Activated CD4-positive, alpha-beta T cell treated with anti-CD3 and anti-CD28 coated beads for 1 hour (primary cell): Measurements from ENCODE around the gene CTIF.
A peak's percentile ranks its signal among the peaks of the same experiment; 100 is the strongest.

ENCODE experiments used
- DNase-seq: peaks from one replicate; pipeline ENCODE4 v3.0.0-alpha.2; 2020

Gene CTIF

GRCh38 chr18:48669991-48670750, 131.3 kb downstream of the CTIF start:
- DNase-seq, result no peak

- DNase-seq, result no peak
Measured at GRCh38 chr18:48670751-48671560, 132.1 kb downstream of the CTIF start.

- DNase-seq, result no peak
Measured at GRCh38 chr18:48671561-48671945, 132.7 kb downstream of the CTIF start.

DNA sequence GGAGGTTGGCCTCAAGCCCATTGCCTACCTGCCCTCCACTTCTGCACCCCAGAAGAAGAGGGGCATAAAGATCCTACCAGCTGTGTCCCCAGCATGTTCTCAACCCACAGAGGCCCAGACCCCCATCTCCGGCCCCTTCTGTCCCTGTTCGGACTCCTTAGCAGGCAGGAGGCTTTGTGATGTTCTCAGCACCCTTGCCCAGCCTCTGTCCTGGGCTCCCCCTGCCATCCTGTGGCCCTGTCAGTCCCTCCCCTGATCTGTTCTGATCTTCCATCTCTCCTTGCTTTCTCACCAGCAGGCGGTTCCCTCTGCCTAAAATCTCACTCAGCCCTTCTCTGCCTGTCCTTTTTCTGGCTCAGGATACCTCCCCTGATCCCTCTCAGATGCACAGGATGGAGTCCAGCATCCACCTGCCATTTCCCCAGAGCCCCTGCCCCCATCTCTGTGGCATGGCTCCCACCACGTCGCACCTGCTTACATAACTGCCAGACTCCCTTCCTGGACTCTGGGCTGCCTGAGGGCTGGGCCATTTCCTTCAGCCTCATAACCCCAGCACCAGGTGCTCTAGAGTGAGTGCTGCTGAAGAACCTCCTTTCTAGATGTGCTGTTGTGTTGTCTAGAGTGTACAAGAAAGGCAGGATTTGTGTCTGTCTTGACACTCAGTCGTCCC, 134.0 kb downstream of the CTIF start:
- no peak for DNase-seq

DNA sequence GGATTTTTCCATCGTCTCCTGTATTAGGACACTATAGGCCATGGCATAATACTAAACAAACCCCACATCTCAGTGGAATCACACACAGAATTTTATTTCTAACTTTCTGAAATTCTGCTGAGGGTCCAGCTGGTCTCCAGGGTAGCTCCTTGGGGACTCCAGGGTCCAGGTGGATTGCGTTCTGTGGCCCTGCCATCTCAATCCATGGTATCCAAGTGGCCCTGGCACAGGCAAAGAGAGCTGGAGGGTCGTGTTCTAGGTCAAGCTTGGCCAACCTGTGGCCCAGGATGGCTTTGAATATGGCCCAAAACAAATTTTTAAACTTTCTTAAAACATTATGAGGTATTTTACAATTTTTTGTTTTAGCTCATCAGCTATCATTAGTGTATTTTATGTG, 134.6 kb downstream of the CTIF start:
- no peak for DNase-seq

DNA sequence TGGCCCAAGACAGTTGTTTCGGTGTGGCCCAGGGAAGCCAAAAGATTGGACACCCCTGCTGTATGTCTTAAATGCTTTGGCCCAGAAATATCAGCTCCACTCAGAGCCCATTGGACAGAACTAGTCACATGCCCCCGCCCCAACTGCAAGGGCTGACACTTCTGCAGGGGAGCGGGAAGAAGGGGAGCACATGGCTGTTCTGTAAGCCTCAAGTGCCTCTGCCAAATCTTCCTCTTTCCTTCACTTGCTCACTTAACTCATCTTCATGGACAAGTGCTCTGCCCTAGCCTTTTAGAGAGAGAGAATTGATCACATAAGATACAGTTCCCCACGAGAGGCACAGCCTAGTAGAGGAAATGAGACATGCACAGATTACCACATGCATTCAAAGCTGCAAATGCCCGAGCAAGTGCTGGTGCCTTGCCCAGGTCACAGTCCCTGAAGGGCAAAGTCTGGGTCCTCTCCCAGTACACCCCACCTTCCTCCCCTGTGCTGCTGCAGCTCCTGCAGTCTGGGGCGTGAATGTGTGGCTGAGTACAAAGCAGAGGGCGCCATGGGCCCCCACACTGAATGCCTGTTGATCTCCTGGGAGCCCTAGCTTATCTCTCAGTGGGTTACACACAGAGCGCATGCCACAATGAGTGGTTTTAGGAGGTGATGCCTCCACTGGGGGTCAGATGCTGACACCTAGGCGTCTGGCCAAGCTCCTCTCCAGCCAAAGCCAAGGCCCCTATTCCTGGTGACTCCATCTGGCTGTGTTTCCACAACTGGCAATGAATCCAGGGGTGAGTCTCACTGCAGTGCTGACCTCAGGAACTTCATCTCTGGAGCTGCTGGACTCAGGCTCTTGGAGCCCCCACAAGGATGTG, 135.3 kb downstream of the CTIF start:
- DNase-seq, result no peak

GRCh38 chr18:48674758-48675351, 136.0 kb downstream of the CTIF start:
- no peak for DNase-seq

DNA sequence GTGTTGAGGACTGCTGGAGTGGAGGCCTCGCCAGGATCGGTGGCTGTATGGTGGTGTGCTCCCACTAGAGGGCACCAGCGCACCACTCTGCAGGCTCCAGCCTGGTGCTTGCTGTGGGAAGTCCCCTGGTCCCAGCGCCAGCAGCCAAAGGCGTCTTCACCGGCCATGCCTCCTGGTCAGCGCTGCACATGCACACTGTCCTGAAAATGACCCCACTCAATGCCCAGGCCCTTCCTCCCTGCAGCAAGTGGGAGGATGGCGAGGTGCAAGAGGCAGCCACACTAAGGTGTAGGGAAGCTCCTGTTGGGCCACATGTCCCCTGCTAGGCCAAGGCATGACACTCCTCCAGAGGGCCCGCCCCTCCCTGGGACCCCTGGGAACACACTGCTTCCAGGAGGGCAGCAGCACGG, 136.5 kb downstream of the CTIF start:
- peak; percentile 74 for DNase-seq

GRCh38 chr18:48675912-48676311, 137.1 kb downstream of the CTIF start:
- no peak for DNase-seq

- DNase-seq, result no peak
Measured at GRCh38 chr18:48676346-48676745, 137.5 kb downstream of the CTIF start.

- peak; percentile 35 for DNase-seq
Measured at GRCh38 chr18:48676756-48677368, 138.0 kb downstream of the CTIF start.

- DNase-seq, result no peak
Measured at GRCh38 chr18:48678237-48679115, 139.6 kb downstream of the CTIF start.

DNA sequence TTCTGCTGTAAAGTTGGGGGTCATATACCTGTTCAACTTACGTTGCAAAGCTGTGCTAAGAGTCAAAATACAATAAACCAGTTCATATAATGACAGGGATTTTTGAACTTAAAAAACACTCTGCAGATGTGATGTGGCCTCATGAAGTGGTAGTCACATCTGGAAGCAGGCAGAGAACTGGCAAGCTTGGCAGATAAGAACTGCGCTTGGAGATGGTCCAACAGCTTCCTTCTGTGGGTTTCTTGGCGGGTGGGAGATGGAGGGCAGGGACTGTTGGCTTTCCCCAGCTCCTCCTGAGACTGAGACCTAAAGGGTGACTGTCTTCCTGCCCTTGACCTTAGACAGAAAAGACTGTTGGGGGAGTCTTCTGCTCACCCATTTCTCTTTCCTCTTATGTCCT, 140.4 kb downstream of the CTIF start:
- no peak for DNase-seq

- DNase-seq, result no peak
Measured at GRCh38 chr18:48680339-48681250, 141.8 kb downstream of the CTIF start.

DNA sequence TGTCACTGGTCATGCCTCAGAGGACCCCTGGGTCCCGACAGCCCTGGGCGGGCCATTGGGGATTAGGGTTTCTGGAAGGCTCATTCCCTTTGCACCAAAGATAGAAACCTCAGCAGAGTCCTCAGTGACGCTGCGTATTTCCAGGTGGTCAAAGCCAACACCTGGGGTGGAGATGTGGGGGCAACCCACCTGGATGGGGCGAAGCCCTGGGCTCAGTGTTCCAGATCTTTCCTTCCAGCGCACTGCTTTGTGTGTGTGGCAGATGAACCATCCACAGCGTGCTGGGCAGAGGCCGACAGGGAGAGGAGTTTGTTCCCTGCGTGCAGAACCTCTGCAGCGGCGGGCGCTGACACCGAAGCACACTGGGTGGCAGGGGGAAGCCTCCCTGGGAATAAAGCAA, 143.9 kb downstream of the CTIF start:
- no peak for DNase-seq

DNA sequence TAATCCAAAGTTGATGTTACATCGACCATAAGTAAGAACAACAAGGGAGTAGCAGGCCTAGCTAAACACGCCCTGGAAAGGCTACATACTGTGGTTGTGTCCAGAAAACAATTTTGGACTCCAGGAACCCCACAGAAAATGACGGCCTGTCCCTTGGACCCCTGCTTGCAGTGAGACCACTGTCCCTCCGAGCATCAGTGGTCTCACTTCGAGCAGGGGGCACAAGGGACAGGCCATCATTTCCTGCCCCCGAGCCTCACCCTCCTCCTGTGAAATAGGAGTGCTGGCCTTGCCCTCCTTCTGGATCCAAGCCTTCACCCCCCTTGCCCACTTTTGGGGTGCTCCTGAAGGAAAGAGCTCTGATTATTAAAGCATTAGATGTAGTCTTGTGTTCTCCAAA, 144.4 kb downstream of the CTIF start:
- no peak for DNase-seq

DNA sequence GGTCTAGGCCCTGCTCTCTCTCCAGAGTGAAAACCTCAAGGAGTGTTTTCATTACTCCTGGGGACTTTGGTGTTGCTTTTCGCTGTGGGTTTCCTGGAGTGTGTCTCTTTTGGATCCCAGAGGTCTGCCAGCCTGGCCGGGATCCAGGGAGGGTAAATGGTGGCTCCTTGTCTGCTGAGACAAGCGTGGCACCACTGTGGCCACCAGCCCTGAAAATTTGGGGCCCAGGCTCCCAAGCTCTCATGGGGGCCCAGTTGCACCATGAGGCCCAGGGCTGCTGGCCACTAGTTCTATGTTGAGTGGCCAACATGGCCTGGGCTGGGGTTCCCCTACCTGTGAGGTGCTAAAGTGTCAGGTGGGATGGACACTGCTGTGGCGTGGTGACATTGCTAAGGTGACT, 144.8 kb downstream of the CTIF start:
- DNase-seq, result no peak

DNA sequence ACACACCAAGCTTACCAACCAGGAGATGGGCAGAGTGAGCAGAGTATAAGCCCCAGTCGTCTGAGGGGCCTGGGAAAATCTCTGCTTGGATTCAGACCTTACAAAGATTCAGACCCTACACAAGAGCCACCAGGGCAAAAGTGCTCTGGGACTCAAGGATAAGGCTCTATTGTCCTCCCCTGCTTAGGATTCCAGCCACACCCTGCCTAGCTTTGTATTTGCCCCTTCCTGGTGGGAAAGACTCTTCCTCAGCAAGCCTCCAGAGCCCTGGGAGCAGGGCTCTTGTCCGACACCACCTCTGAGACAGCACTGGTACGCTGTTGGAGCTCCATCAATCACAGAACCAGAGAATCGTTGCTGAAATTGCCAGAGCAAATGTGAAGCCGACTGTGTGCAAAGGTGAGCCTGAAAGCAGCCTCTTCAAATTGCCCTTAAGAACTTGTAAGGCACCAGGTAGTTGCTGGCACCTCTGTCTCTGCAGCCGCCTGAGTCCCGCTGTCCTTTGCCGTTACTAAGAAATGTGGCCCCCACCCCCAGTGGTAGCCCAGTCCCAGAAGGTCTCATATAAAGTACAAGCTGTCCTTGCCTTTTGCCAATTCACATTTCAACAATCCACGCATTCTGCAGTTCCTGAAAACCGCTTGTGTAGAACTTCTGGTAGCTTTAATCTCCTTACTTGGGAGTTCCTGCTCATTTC, 148.7 kb downstream of the CTIF start:
- no peak for DNase-seq

- DNase-seq, result no peak
Measured at GRCh38 chr18:48688961-48689360, 150.1 kb downstream of the CTIF start.
